GM12878 (cell line): ENCODE data around the gene KITLG. TPM values are rescaled to one million over a fixed set of nuclear protein-coding genes. Genes with fewer than 3 reads are reported as not detected.

Experiments used
- ATAC-seq: fragments of 200-7000 bp; cut with Tn5 transposase; 3 replicates; pipeline ENCODE4 v1.9.1; 2020; ENCODE audit warnings: mild to moderate bottlenecking, moderate library complexity
- BruUV-seq: library from RNA; stranded (reverse); fragments of 400-500 nt; replicated peaks from 2 replicates; lab custom pipeline; 2021; lab: Mats Ljungman, UMichigan
- CTCF ChIA-PET: fragments of 300-600 bp; sonication (Branson Sonifier 250); formaldehyde crosslinking; extraction: SDS; loops from one replicate; lab custom pipeline; 2021; ENCODE audit warnings: inconsistent platforms; lab: Yijun Ruan, JAX
- POLR2A ChIA-PET: fragments of 350-600 bp; formaldehyde crosslinking; extraction: SDS; loops from one replicate; lab custom pipeline; 2021; ENCODE audit warnings: inconsistent platforms; lab: Charles Lee
- RAD21 ChIA-PET: fragments of 300-600 bp; sonication (Branson Sonifier 250); formaldehyde crosslinking; loops from one replicate; lab custom pipeline; 2023; ENCODE audit warnings: antibody characterized with exemption; ENCODE audit not compliant: unreplicated experiment; lab: Charles Lee
- SMC1A ChIA-PET: fragments of 300-600 bp; sonication (Branson Sonifier 250); formaldehyde crosslinking; loops from one replicate; lab custom pipeline; 2023; ENCODE audit not compliant: unreplicated experiment, uncharacterized antibody; lab: Charles Lee
- DNase-seq: peaks from one replicate; pipeline ENCODE4 v3.0.0-alpha.2; 2011; ENCODE audit warnings: low read depth, low spot score
- FAIRE-seq: peaks from 3 replicates; lab custom pipeline; 2011; peaks lifted over from hg19 to GRCh38; lab: Jason Lieb, UNC
- H2AFZ ChIP-seq: 2 replicates; pipeline ENCODE4 v1.6.0; 2011; ENCODE audit warnings: low read depth, low read length, control low read depth; ENCODE audit not compliant: control insufficient read depth
- H3K27ac ChIP-seq: 2 replicates; pipeline ENCODE4 v1.5.1; 2011; ENCODE audit warnings: control low read depth; ENCODE audit not compliant: control insufficient read depth, insufficient read depth
- H3K27me3 ChIP-seq, 2 experiments: replicated peaks in 1 of 2; 2 replicates each; pipeline versions ENCODE4 v1.6.0 to v1.6.1; 2011; ENCODE audit warnings: low read length in 1 of 2; ENCODE audit not compliant: control insufficient read depth in 2 of 2, insufficient read depth in 2 of 2
- H3K36me3 ChIP-seq, 2 experiments: 2 replicates each; pipeline ENCODE4 v1.5.1; 2011; ENCODE audit warnings: low read length in 1 of 2; ENCODE audit not compliant: control insufficient read depth in 2 of 2, insufficient read depth in 2 of 2
- H3K4me1 ChIP-seq: 2 replicates; pipeline ENCODE4 v1.6.1; 2011; ENCODE audit warnings: mild to moderate bottlenecking, low read length, moderate library complexity, mixed read lengths; ENCODE audit not compliant: control insufficient read depth, insufficient read depth
- H3K4me2 ChIP-seq: 2 replicates; pipeline ENCODE4 v1.6.0; 2011; ENCODE audit warnings: control low read depth; ENCODE audit not compliant: control insufficient read depth, insufficient read depth
- H3K4me3 ChIP-seq: fragments of 200-600 bp; sonication (generic); 2 replicates; pipeline ENCODE4 v1.5.1; 2016
- H3K79me2 ChIP-seq: 2 replicates; pipeline ENCODE4 v1.6.0; 2011; ENCODE audit warnings: low read length; ENCODE audit not compliant: control insufficient read depth, insufficient read depth
- H3K9ac ChIP-seq: 2 replicates; pipeline ENCODE4 v1.8.0; 2011; ENCODE audit warnings: low read length, control low read depth, mixed read lengths; ENCODE audit not compliant: control insufficient read depth, insufficient read depth
- H3K9me3 ChIP-seq: replicated peaks from 3 replicates; pipeline ENCODE4 v1.5.1; 2011; ENCODE audit warnings: mild to moderate bottlenecking, low read length; ENCODE audit not compliant: control insufficient read depth, insufficient read depth
- H4K20me1 ChIP-seq: 2 replicates; pipeline ENCODE4 v1.6.0; 2011; ENCODE audit not compliant: control insufficient read depth, insufficient read depth
- ELK1 ChIP-seq: IDR thresholded peaks from 2 replicates; pipeline ENCODE4 v1.6.1; 2012; ENCODE audit warnings: low read depth, low read length, improper control_type of control experiment
- ETV6 ChIP-seq, 2 experiments: fragments of 450-650 bp in 1 of 2; IDR thresholded peaks in 1 of 2; conservative IDR thresholded peaks in 1 of 2; 2 replicates each; pipeline ENCODE4 v1.6.1; 2014; ENCODE audit warnings: antibody characterized with exemption in 1 of 2, borderline replicate concordance in 1 of 2, low read depth in 1 of 2, mild to moderate bottlenecking in 1 of 2, moderate library complexity in 1 of 2
- FOXM1 ChIP-seq: IDR thresholded peaks from 2 replicates; pipeline ENCODE4 v1.6.1; 2012; ENCODE audit warnings: low read depth, mild to moderate bottlenecking, inconsistent platforms, low read length, moderate library complexity
- GABPA ChIP-seq: IDR thresholded peaks from 2 replicates; pipeline ENCODE4 v1.6.1; 2014; ENCODE audit warnings: antibody characterized with exemption, low read depth, mild to moderate bottlenecking, inconsistent platforms
- GATAD2B ChIP-seq: fragments of 450-650 bp; conservative IDR thresholded peaks from 2 replicates; pipeline ENCODE4 v1.6.1; 2017; ENCODE audit warnings: low read depth, mild to moderate bottlenecking, moderate library complexity
- NKRF ChIP-seq: fragments of 450-650 bp; conservative IDR thresholded peaks from 2 replicates; pipeline ENCODE4 v1.6.1; 2017; ENCODE audit warnings: mild to moderate bottlenecking, moderate library complexity
- NR2F1 ChIP-seq: fragments of 450-650 bp; conservative IDR thresholded peaks from 2 replicates; pipeline ENCODE4 v1.6.1; 2017; ENCODE audit warnings: mild to moderate bottlenecking
- SMARCA5 ChIP-seq: fragments of 450-650 bp; IDR thresholded peaks from 2 replicates; pipeline ENCODE4 v1.6.1; 2017; ENCODE audit warnings: mild to moderate bottlenecking
- STAT1 ChIP-seq: fragments of 450-650 bp; conservative IDR thresholded peaks from 2 replicates; pipeline ENCODE4 v1.6.1; 2014; ENCODE audit warnings: antibody characterized with exemption, mild to moderate bottlenecking
- WRNIP1 ChIP-seq: IDR thresholded peaks from 2 replicates; pipeline ENCODE4 v1.6.1; 2011; ENCODE audit warnings: low read depth, low read length, improper control_type of control experiment, borderline replicate concordance
- ZBTB4 ChIP-seq: fragments of 450-650 bp; formaldehyde crosslinking; IDR thresholded peaks from 2 replicates; pipeline ENCODE4 v1.4.0; 2022; ENCODE audit warnings: mild to moderate bottlenecking, moderate library complexity
- ZNF207 ChIP-seq: fragments of 450-650 bp; IDR thresholded peaks from 2 replicates; pipeline ENCODE4 v1.6.1; 2014; ENCODE audit warnings: antibody characterized with exemption, mild to moderate bottlenecking, borderline replicate concordance
- ZSCAN29 ChIP-seq: fragments of 450-650 bp; IDR thresholded peaks from 2 replicates; pipeline ENCODE4 v1.6.1; 2017; ENCODE audit warnings: mild to moderate bottlenecking, moderate library complexity
- WGBS: methylation state at CpG from one replicate; pipeline ENCODE4 v1.1.6; 2016; ENCODE audit warnings: low lambda C conversion rate; ENCODE audit not compliant: insufficient replicate concordance, insufficient coverage; ENCODE audit errors: missing lambda C conversion rate; 5-methylcytosine and 5-hydroxymethylcytosine counted together
- in situ Hi-C: fragments of 300-500 bp; cut with MboI; formaldehyde crosslinking; loops from 9 replicates; pipeline ENCODE4 v1.14.3; 2018; ENCODE audit warnings: mixed read lengths
- intact Hi-C: fragments of 100-400 bp; cut with micrococcal nuclease; formaldehyde crosslinking; loops from one replicate; pipeline ENCODE4 v1.14.2; 2022; ENCODE audit not compliant: unreplicated experiment
- polyA plus RNA-seq, 11 experiments: library from polyadenylated mRNA; depleted of rRNA in 4 of 11; unstranded in 6 of 11; stranded (reverse) in 5 of 11; fragments of >200 nt; fragmentation: Nextera tagmentation in 4 of 11; fragmentation: Illumina TruSeq in 1 of 11; extraction: Ambion mirVana in 4 of 11; extraction: Trizol in 1 of 11; gene quantifications; 1 replicate in 1 of 11; 2 replicates in 10 of 11; pipeline versions ENCODE4 v1.2.1 to v1.2.3, GENCODE V29; 2011 to 2016; ENCODE audit warnings: inconsistent platforms in 2 of 11, missing spikeins in 2 of 11, low read depth in 1 of 11
- total RNA-seq, 4 experiments: library from RNA; depleted of rRNA in 3 of 4; stranded (reverse); fragments of >200 nt in 3 of 4; fragmentation: Illumina TruSeq in 1 of 4; extraction: Trizol in 1 of 4; gene quantifications; 2 replicates each; pipeline versions ENCODE4 v1.2.1 to v1.2.3, GENCODE V29; 2013 to 2021

KITLG gene
- total and polyA plus RNA-seq, 10 of the 15 experiments (the other 5 are each of a cell fraction or from before 2014, with no cell fraction given), result 0.02 to 0.51 (median 0.09) TPM; not detected in 1

- intact Hi-C loops, result no loop called here
- ChIA-PET SMC1A (no interaction called here), CTCF (no interaction called here), POLR2A (no interaction called here), RAD21 (no interaction called here)
- no peak overlapping the region for H3K9ac ChIP-seq
- no peaks in the 10 kb centered on the region for H4K20me1 ChIP-seq
- BruUV-seq, result no TSS peak
- H3K9me3 ChIP-seq, result no peaks in the 10 kb centered on the region
- H2AFZ ChIP-seq, result no peak overlapping the region
- H3K36me3 ChIP-seq, result no peaks in the 10 kb centered on the region
- no peak overlapping the region for H3K27ac ChIP-seq
- FAIRE-seq (no peak), DNase-seq (no peak), ATAC-seq (no peak)
- no peak overlapping the region for H3K4me3 ChIP-seq
- H3K27me3 ChIP-seq, result no peaks in the 10 kb centered on the region
- H3K4me1 ChIP-seq, result no peaks in the 10 kb centered on the region
- H3K4me2 ChIP-seq, result no peak overlapping the region
- 4% methylated on average over 2 of the region's 2 CpGs for WGBS
- in situ Hi-C loops, result no loop called here
- TF ChIP-seq SMARCA5, result no peak
- TF ChIP-seq NR2F1, result no peak
- TF ChIP-seq WRNIP1, result no peak
- no peak for TF ChIP-seq ZSCAN29
- TF ChIP-seq NKRF, result no peak
- no peaks in the 10 kb centered on the region for H3K79me2 ChIP-seq
These were observed 33.4 kb downstream of the KITLG start for GRCh38 chr12:88546853-88547252.

- WGBS, result 66% methylated on average over 2 of the region's 2 CpGs
- TF ChIP-seq GATAD2B (no peak), ELK1 (no peak), GABPA (no peak), STAT1 (no peak), ETV6 (conservative IDR thresholded peaks at IDR 0.05 in 1 of 2, IDR thresholded peaks at IDR 0.05 in 1 of 2; ENCODE audit: borderline replicate concordance in 1 of 2, low read depth in 1 of 2) (no peak), ZBTB4 (CRISPR knock-in tag) (no peak), FOXM1 (no peak), ZNF207 (no peak)
These were observed 34.0 kb downstream of the KITLG start for GRCh38 chr12:88546226-88546625.

More at GRCh38 chr12:88546226-88546625, 34.0 kb downstream of the KITLG start:
- intact Hi-C loops, result no loop called here
- no peak for ATAC-seq
- Histone ChIP-seq H3K27me3 (no peaks in the 10 kb centered on the region), H3K4me1 (no peaks in the 10 kb centered on the region), H3K9me3 (no peaks in the 10 kb centered on the region), H3K4me3 (no peak overlapping the region), H3K4me2 (no peak overlapping the region), H3K9ac (no peak overlapping the region), H2AFZ (no peak overlapping the region), H3K36me3 (no peaks in the 10 kb centered on the region), H3K79me2 (no peaks in the 10 kb centered on the region), H3K27ac (no peak overlapping the region), H4K20me1 (no peaks in the 10 kb centered on the region)
- ChIA-PET POLR2A (interaction anchor here (0.5 kb wide), 1 partner anchor 436 kb away, joined by 3 read pairs; no protein-coding TSS in a partner anchor), SMC1A (no interaction called here), RAD21 (no interaction called here), CTCF (no interaction called here)
- FAIRE-seq, result no peak
- no TSS peak for BruUV-seq
- in situ Hi-C loops, result no loop called here
- DNase-seq, result no peak
